HepG2 (cell line): ENCODE data around the gene RAPGEF5. TPM values are rescaled to one million over a fixed set of nuclear protein-coding genes. Genes with fewer than 3 reads are reported as not detected.
A peak's percentile ranks its signal among the peaks of the same experiment; 100 is the strongest.

ENCODE experiments used
- ATAC-seq: fragments of 200-7000 bp; cut with Tn5 transposase; 3 replicates; pipeline ENCODE4 v1.9.1; 2020; ENCODE audit warnings: mild to moderate bottlenecking, moderate library complexity
- BruUV-seq: library from RNA; stranded (reverse); fragments of 400-500 nt; replicated peaks from 2 replicates; lab custom pipeline; 2021; lab: Mats Ljungman, UMichigan
- CTCF ChIA-PET: fragments of 300-600 bp; formaldehyde crosslinking; extraction: SDS; loops from one replicate; lab custom pipeline; 2021; ENCODE audit warnings: low total read pairs, inconsistent platforms, low intra/inter-chr PET ratio; lab: Yijun Ruan, JAX
- POLR2A ChIA-PET: fragments of 350-600 bp; sonication (Branson Sonifier 250); formaldehyde crosslinking; loops from one replicate; lab custom pipeline; 2020; ENCODE audit warnings: antibody characterized with exemption, inconsistent platforms; lab: Yijun Ruan, JAX
- DNase-seq: peaks from one replicate; pipeline ENCODE4 v3.0.0-alpha.2; 2015; ENCODE audit warnings: low spot score
- FAIRE-seq: peaks from 3 replicates; lab custom pipeline; 2011; peaks lifted over from hg19 to GRCh38; lab: Jason Lieb, UNC
- H2AFZ ChIP-seq: one replicate; pipeline ENCODE4 v1.6.1; 2011; ENCODE audit warnings: low read length, inconsistent platforms
- H3K27ac ChIP-seq: fragments of 300-600 bp; 3 replicates; pipeline ENCODE4 v1.8.0; 2011; ENCODE audit warnings: mixed run types, mild to moderate bottlenecking, mixed read lengths, low read length, inconsistent platforms; ENCODE audit not compliant: insufficient read depth; ENCODE audit errors: extremely low read length
- H3K27me3 ChIP-seq, 2 experiments: fragments of 200-600 bp in 1 of 2; 2 replicates in 1 of 2; 3 replicates in 1 of 2; pipeline versions ENCODE4 v1.6.0 to v1.8.0; 2011; ENCODE audit warnings: low read length in 2 of 2, mild to moderate bottlenecking in 2 of 2, moderate library complexity in 2 of 2, inconsistent platforms in 1 of 2; ENCODE audit not compliant: insufficient read depth in 2 of 2, control insufficient read depth in 1 of 2
- H3K36me3 ChIP-seq, 2 experiments: fragments of 200-600 bp in 1 of 2; replicated peaks in 1 of 2; 2 replicates in 1 of 2; 3 replicates in 1 of 2; pipeline versions ENCODE4 v1.5.1 to v1.8.0; 2011; ENCODE audit warnings: low read length in 2 of 2, inconsistent platforms in 1 of 2; ENCODE audit not compliant: insufficient read depth in 2 of 2, control insufficient read depth in 1 of 2
- H3K4me1 ChIP-seq: 2 replicates; pipeline ENCODE4 v1.5.1; 2012; ENCODE audit warnings: low read length, inconsistent platforms; ENCODE audit not compliant: insufficient read depth
- H3K4me2 ChIP-seq: 2 replicates; pipeline ENCODE4 v1.6.0; 2011; ENCODE audit warnings: low read depth, low read length, inconsistent platforms
- H3K4me3 ChIP-seq, 3 experiments: fragments of 200-600 bp in 1 of 3; sonication (generic), shearing (Covaris generic) in 1 of 3; replicated peaks in 1 of 3; 2 replicates each; pipeline ENCODE4 v1.5.1; 2011 to 2016; ENCODE audit warnings: low read length in 3 of 3, inconsistent platforms in 2 of 3, low read depth in 2 of 3, mild to moderate bottlenecking in 2 of 3, control low read depth in 1 of 3, mixed read lengths in 1 of 3; ENCODE audit not compliant: insufficient read depth in 1 of 3
- H3K79me2 ChIP-seq: one replicate; pipeline ENCODE4 v1.6.1; 2011; ENCODE audit warnings: low read length, inconsistent platforms; ENCODE audit not compliant: insufficient read depth
- H3K9ac ChIP-seq: 2 replicates; pipeline ENCODE4 v1.6.0; 2011; ENCODE audit warnings: mild to moderate bottlenecking, low read depth, low read length, inconsistent platforms; ENCODE audit not compliant: insufficient read depth
- H3K9me3 ChIP-seq: 2 replicates; pipeline ENCODE4 v1.5.1; 2012; ENCODE audit warnings: mild to moderate bottlenecking, low read length
- H4K20me1 ChIP-seq: 2 replicates; pipeline ENCODE4 v1.6.0; 2011; ENCODE audit warnings: inconsistent platforms, mild to moderate bottlenecking, low read length, moderate library complexity; ENCODE audit not compliant: insufficient read depth
- GTF2F1 ChIP-seq: fragments of 150-350 bp; IDR thresholded peaks from 2 replicates; pipeline ENCODE4 v1.6.1; 2014; ENCODE audit warnings: low read length
- HDAC6 ChIP-seq: fragments of 200-600 bp; sonication (generic); IDR thresholded peaks from 2 replicates; pipeline ENCODE4 v1.7.0; 2017; ENCODE audit warnings: mild to moderate bottlenecking, antibody characterized with exemption, low read length, low read depth
- KDM6A ChIP-seq: IDR thresholded peaks from 2 replicates; pipeline ENCODE4 v1.6.1; 2016; ENCODE audit warnings: low read depth
- MEF2D ChIP-seq: sonication (generic); formaldehyde crosslinking; IDR thresholded peaks from 2 replicates; pipeline ENCODE4 v1.5.1; 2020; ENCODE audit warnings: mild to moderate bottlenecking, missing genetic modification reagents
- NFE2L1 ChIP-seq: sonication (generic); formaldehyde crosslinking; IDR thresholded peaks from 2 replicates; pipeline ENCODE4 v1.4.0; 2020; ENCODE audit warnings: missing genetic modification reagents, mild to moderate bottlenecking, borderline replicate concordance
- NR1H2 ChIP-seq: sonication (generic); formaldehyde crosslinking; IDR thresholded peaks from 2 replicates; pipeline ENCODE4 v1.8.1; 2022; ENCODE audit warnings: low read depth, missing genetic modification reagents, borderline replicate concordance
- SNRNP70 ChIP-seq: fragments of 200-400 bp; formaldehyde crosslinking; IDR thresholded peaks from 2 replicates; pipeline ENCODE4 v1.6.1; 2017; ENCODE audit warnings: mild to moderate bottlenecking, low read depth, low read length, moderate library complexity
- ZNF10 ChIP-seq: sonication (generic); formaldehyde crosslinking; IDR thresholded peaks from 2 replicates; pipeline ENCODE4 v1.4.0; 2020; ENCODE audit warnings: mild to moderate bottlenecking, low read depth, missing genetic modification reagents, borderline replicate concordance
- ZNF12 ChIP-seq: sonication (generic); formaldehyde crosslinking; IDR thresholded peaks from 2 replicates; pipeline ENCODE4 v1.5.0; 2020; ENCODE audit warnings: missing genetic modification reagents
- ZNF138 ChIP-seq: sonication (generic); formaldehyde crosslinking; IDR thresholded peaks from 2 replicates; pipeline ENCODE4 v1.5.0; 2020; ENCODE audit warnings: mild to moderate bottlenecking, low read depth, missing genetic modification reagents
- ZNF678 ChIP-seq: sonication (generic); formaldehyde crosslinking; IDR thresholded peaks from 2 replicates; pipeline ENCODE4 v1.4.0; 2020; ENCODE audit warnings: mild to moderate bottlenecking, missing genetic modification reagents
- ZNF709 ChIP-seq: sonication (generic); formaldehyde crosslinking; IDR thresholded peaks from 2 replicates; pipeline ENCODE4 v1.5.0; 2020; ENCODE audit warnings: mild to moderate bottlenecking, missing genetic modification reagents
- ZNF737 ChIP-seq: sonication (generic); formaldehyde crosslinking; IDR thresholded peaks from 2 replicates; pipeline ENCODE4 v1.5.0; 2020; ENCODE audit warnings: missing genetic modification reagents, mild to moderate bottlenecking, borderline replicate concordance
- ZNF83 ChIP-seq: sonication (generic); formaldehyde crosslinking; IDR thresholded peaks from 2 replicates; pipeline ENCODE4 v1.4.0; 2020; ENCODE audit warnings: missing genetic modification reagents, mild to moderate bottlenecking, borderline replicate concordance
- WGBS: methylation state at CpG from one replicate; pipeline ENCODE4 v1.1.6; 2017; ENCODE audit warnings: low lambda C conversion rate; 5-methylcytosine and 5-hydroxymethylcytosine counted together
- in situ Hi-C: cut with HindIII; loops from 2 replicates; pipeline ENCODE4 v1.10.0; 2017; ENCODE audit warnings: low pct_unique_long_range_greater_than_20kb; ENCODE audit not compliant: extremely low pct_ligation_motif_present
- intact Hi-C: fragments of 100-400 bp; cut with micrococcal nuclease; formaldehyde crosslinking; loops from one replicate; pipeline ENCODE4 v1.10.0; 2022; ENCODE audit not compliant: unreplicated experiment
- polyA plus RNA-seq, 8 experiments: library from polyadenylated mRNA; depleted of rRNA in 3 of 8; stranded (reverse) in 7 of 8; unstranded in 1 of 8; fragments of >200 nt; fragmentation: Illumina TruSeq in 4 of 8; extraction: Trizol in 4 of 8; gene quantifications; 2 replicates each; pipeline versions ENCODE4 v1.2.1 to v1.2.3, GENCODE V29; 2011 to 2016; ENCODE audit warnings: low read depth in 4 of 8, missing spikeins in 1 of 8, mixed read lengths in 1 of 8; ENCODE audit not compliant: insufficient read depth in 1 of 8
- total RNA-seq, 5 experiments: library from RNA; depleted of rRNA; stranded (reverse); fragments of >200 nt; fragmentation: Illumina TruSeq; extraction: Trizol; gene quantifications; 2 replicates each; pipeline ENCODE4 v1.2.3, GENCODE V29; 2016; ENCODE audit warnings: low read depth in 1 of 5
- TF ChIP-seq, protein P1 (sequence below): IDR thresholded peaks from 2 replicates; pipeline ENCODE4 v1.6.1; 2016; ENCODE audit warnings: low read depth
- TF ChIP-seq, protein P2 (sequence below): IDR thresholded peaks from 2 replicates; pipeline ENCODE4 v1.6.1; 2012; ENCODE audit warnings: low read length, improper control_type of control experiment

RAPGEF5 gene
- total and polyA plus RNA-seq, 2 of the 13 experiments (the other 11 are each of a cell fraction or from before 2014, with no cell fraction given): 17.1 to 23.4 TPM

DNA sequence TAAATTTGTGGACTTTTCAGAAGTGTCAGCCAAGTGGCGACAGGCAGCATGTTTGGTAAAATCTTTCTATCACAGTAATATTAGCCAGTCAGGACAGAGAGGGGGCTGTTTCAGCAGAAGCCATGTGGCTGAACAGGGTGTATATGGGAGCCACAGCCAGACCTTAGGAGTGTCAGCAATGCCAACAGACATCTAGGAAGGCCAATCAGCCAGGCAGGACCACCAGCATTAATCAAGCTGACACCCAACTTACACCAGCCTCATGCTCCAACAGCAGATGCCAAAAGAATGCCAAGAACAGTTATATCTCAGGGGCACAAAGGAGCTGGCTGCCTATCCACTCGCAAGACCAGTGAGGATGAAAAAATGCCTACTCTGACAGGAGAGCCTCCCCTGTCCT, 54.8 kb downstream of the RAPGEF5 start:
- Histone ChIP-seq H3K36me3 (peaks cover 7 to 70% of the 10 kb centered on the region in 2 experiments), H3K4me3 (no peak overlapping the region), H4K20me1 (no peaks in the 10 kb centered on the region; the same call in 1 of the 2 replicates), H3K9me3 (no peaks in the 10 kb centered on the region), H3K27me3 (no peaks in the 10 kb centered on the region), H3K79me2 (no peaks in the 10 kb centered on the region), H3K4me2 (no peak overlapping the region), H2AFZ (no peak overlapping the region), H3K27ac (no peak overlapping the region), H3K9ac (no peak overlapping the region), H3K4me1 (no peaks in the 10 kb centered on the region)
- BruUV-seq: no TSS peak
- TF ChIP-seq HDAC6 (no peak), ZNF737 (CRISPR knock-in tag) (no peak), SNRNP70 (no peak), KDM6A (no peak)
- TF ChIP-seq, protein P1, sequence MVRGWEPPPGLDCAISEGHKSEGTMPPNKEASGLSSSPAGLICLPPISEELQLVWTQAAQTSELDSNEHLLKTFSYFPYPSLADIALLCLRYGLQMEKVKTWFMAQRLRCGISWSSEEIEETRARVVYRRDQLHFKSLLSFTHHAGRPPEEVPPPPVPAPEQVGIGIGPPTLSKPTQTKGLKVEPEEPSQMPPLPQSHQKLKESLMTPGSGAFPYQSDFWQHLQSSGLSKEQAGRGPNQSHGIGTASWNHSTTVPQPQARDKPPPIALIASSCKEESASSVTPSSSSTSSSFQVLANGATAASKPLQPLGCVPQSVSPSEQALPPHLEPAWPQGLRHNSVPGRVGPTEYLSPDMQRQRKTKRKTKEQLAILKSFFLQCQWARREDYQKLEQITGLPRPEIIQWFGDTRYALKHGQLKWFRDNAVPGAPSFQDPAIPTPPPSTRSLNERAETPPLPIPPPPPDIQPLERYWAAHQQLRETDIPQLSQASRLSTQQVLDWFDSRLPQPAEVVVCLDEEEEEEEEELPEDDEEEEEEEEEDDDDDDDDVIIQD (CRISPR knock-in tag): no peak
- ATAC-seq: peak; percentile 29; the same call in 1 of the 3 replicates
- 100% methylated on average over 2 of the region's 2 CpGs for WGBS
- FAIRE-seq: no peak
- POLR2A ChIA-PET: no interaction called here
- no peak for DNase-seq
- CTCF ChIA-PET: no interaction called here
- in situ Hi-C loops (no loop called here), intact Hi-C loops (no loop called here)

- H3K4me2 ChIP-seq: no peak overlapping the region
- 99% methylated on average over 6 of the region's 6 CpGs for WGBS
- H3K9ac ChIP-seq: no peak overlapping the region
- no peak overlapping the region for H3K4me3 ChIP-seq
- H3K9me3 ChIP-seq: no peaks in the 10 kb centered on the region
- in situ Hi-C loops (no loop called here), intact Hi-C loops (no loop called here)
- H4K20me1 ChIP-seq: no peaks in the 10 kb centered on the region; the same call in 1 of the 2 replicates
- no TSS peak for BruUV-seq
- no peak overlapping the region for H2AFZ ChIP-seq
- no peaks in the 10 kb centered on the region for H3K4me1 ChIP-seq
- no peaks in the 10 kb centered on the region for H3K27me3 ChIP-seq
- no peak for FAIRE-seq
- no peak for DNase-seq
- no peak; the same call in 2 of the 3 replicates for ATAC-seq
- H3K27ac ChIP-seq: no peak overlapping the region
- H3K36me3 ChIP-seq: peaks cover 8 to 70% of the 10 kb centered on the region in 2 experiments
- no peaks in the 10 kb centered on the region for H3K79me2 ChIP-seq
- POLR2A ChIA-PET: no interaction called here
- CTCF ChIA-PET: no interaction called here
- no peak for TF ChIP-seq NR1H2 (CRISPR knock-in tag)
- TF ChIP-seq NFE2L1 (CRISPR knock-in tag): no peak
- no peak for TF ChIP-seq ZNF10 (CRISPR knock-in tag)
- TF ChIP-seq ZNF709: no peak
- TF ChIP-seq MEF2D (CRISPR knock-in tag): no peak
- no peak for TF ChIP-seq ZNF12
- no peak for TF ChIP-seq ZNF83 (CRISPR knock-in tag)
- TF ChIP-seq, protein P2, sequence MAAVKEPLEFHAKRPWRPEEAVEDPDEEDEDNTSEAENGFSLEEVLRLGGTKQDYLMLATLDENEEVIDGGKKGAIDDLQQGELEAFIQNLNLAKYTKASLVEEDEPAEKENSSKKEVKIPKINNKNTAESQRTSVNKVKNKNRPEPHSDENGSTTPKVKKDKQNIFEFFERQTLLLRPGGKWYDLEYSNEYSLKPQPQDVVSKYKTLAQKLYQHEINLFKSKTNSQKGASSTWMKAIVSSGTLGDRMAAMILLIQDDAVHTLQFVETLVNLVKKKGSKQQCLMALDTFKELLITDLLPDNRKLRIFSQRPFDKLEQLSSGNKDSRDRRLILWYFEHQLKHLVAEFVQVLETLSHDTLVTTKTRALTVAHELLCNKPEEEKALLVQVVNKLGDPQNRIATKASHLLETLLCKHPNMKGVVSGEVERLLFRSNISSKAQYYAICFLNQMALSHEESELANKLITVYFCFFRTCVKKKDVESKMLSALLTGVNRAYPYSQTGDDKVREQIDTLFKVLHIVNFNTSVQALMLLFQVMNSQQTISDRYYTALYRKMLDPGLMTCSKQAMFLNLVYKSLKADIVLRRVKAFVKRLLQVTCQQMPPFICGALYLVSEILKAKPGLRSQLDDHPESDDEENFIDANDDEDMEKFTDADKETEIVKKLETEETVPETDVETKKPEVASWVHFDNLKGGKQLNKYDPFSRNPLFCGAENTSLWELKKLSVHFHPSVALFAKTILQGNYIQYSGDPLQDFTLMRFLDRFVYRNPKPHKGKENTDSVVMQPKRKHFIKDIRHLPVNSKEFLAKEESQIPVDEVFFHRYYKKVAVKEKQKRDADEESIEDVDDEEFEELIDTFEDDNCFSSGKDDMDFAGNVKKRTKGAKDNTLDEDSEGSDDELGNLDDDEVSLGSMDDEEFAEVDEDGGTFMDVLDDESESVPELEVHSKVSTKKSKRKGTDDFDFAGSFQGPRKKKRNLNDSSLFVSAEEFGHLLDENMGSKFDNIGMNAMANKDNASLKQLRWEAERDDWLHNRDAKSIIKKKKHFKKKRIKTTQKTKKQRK: no peak
- no peak for TF ChIP-seq ZNF678 (CRISPR knock-in tag)
- TF ChIP-seq ZNF138 (CRISPR knock-in tag): no peak
- no peak for TF ChIP-seq GTF2F1
These were observed 55.2 kb downstream of the RAPGEF5 start for GRCh38 chr7:22301790-22302189.
